H1 (cell line): ENCODE results near the gene SIGLEC14. TPM values are rescaled to one million over a fixed set of nuclear protein-coding genes. Genes with fewer than 3 reads are reported as not detected.

ENCODE experiments used
- ASH2L ChIP-seq: fragments of 200-600, 300-600 bp; sonication (generic); IDR thresholded peaks from one replicate; pipeline ENCODE4 v1.7.1; 2017; ENCODE audit warnings: low read length
- EGR1 ChIP-seq: IDR thresholded peaks from 2 replicates; pipeline ENCODE4 v1.6.1; 2011; ENCODE audit warnings: low read depth, low read length, borderline replicate concordance
- RBBP5 ChIP-seq: IDR thresholded peaks from 2 replicates; pipeline ENCODE4 v1.7.1; 2012; ENCODE audit warnings: low read depth, mild to moderate bottlenecking, inconsistent platforms, low read length, moderate library complexity, borderline replicate concordance
- RFX5 ChIP-seq: IDR thresholded peaks from 2 replicates; pipeline ENCODE4 v1.6.1; 2011; ENCODE audit warnings: low read depth, low read length, improper control_type of control experiment, borderline replicate concordance
- SIN3A ChIP-seq, 2 experiments: IDR thresholded peaks in 1 of 2; conservative IDR thresholded peaks in 1 of 2; 2 replicates each; pipeline ENCODE4 v1.6.1; 2011 to 2012; ENCODE audit warnings: low read length in 2 of 2, improper control_type of control experiment in 1 of 2, low read depth in 1 of 2, mild to moderate bottlenecking in 1 of 2
- TAF1 ChIP-seq: IDR thresholded peaks from 2 replicates; pipeline ENCODE4 v1.6.1; 2011; ENCODE audit warnings: mild to moderate bottlenecking, low read depth, low read length
- polyA plus RNA-seq, 7 experiments: library from polyadenylated mRNA; depleted of rRNA in 3 of 7; stranded (reverse) in 5 of 7; unstranded in 2 of 7; fragments of >200 nt in 5 of 7; fragments of 200-250 nt in 2 of 7; gene quantifications; 1 replicate in 5 of 7; 2 replicates in 1 of 7; 4 replicates in 1 of 7; pipeline versions ENCODE4 v1.2.1 to v1.2.3, GENCODE V29; 2011 to 2013; ENCODE audit warnings: missing spikeins in 2 of 7, mixed read lengths in 2 of 7
- total RNA-seq: library from RNA; stranded (reverse); fragmentation: NEBNext Ultra II Directional; extraction: Animal tissue kit (Norgen Biotek cat#: 25700); gene quantifications from 2 replicates; pipeline ENCODE4 v1.2.1, GENCODE V29; 2021
- TF ChIP-seq, protein P1 (sequence below): fragments of 300-600 bp; sonication (generic); IDR thresholded peaks from 2 replicates; pipeline ENCODE4 v1.7.1; 2012; ENCODE audit warnings: low read length, moderate library complexity, mild to moderate bottlenecking, inconsistent platforms; ENCODE audit not compliant: insufficient replicate concordance
- TF ChIP-seq, protein P2 (sequence below), 3 experiments: IDR thresholded peaks; 1 replicate in 2 of 3; 2 replicates in 1 of 3; pipeline versions ENCODE4 v1.5.1 to v1.6.1; 2011; ENCODE audit warnings: low read length in 3 of 3, mild to moderate bottlenecking in 3 of 3, inconsistent platforms in 2 of 3, low read depth in 1 of 3, moderate library complexity in 1 of 3; ENCODE audit not compliant: insufficient read depth in 1 of 3; ENCODE audit errors: control extremely low read depth in 1 of 3

Gene SIGLEC14
- total and polyA plus RNA-seq, 2 of the 8 experiments (the other 6 are each of a cell fraction or from before 2014, with no cell fraction given), result not detected

- TF ChIP-seq, protein P1, sequence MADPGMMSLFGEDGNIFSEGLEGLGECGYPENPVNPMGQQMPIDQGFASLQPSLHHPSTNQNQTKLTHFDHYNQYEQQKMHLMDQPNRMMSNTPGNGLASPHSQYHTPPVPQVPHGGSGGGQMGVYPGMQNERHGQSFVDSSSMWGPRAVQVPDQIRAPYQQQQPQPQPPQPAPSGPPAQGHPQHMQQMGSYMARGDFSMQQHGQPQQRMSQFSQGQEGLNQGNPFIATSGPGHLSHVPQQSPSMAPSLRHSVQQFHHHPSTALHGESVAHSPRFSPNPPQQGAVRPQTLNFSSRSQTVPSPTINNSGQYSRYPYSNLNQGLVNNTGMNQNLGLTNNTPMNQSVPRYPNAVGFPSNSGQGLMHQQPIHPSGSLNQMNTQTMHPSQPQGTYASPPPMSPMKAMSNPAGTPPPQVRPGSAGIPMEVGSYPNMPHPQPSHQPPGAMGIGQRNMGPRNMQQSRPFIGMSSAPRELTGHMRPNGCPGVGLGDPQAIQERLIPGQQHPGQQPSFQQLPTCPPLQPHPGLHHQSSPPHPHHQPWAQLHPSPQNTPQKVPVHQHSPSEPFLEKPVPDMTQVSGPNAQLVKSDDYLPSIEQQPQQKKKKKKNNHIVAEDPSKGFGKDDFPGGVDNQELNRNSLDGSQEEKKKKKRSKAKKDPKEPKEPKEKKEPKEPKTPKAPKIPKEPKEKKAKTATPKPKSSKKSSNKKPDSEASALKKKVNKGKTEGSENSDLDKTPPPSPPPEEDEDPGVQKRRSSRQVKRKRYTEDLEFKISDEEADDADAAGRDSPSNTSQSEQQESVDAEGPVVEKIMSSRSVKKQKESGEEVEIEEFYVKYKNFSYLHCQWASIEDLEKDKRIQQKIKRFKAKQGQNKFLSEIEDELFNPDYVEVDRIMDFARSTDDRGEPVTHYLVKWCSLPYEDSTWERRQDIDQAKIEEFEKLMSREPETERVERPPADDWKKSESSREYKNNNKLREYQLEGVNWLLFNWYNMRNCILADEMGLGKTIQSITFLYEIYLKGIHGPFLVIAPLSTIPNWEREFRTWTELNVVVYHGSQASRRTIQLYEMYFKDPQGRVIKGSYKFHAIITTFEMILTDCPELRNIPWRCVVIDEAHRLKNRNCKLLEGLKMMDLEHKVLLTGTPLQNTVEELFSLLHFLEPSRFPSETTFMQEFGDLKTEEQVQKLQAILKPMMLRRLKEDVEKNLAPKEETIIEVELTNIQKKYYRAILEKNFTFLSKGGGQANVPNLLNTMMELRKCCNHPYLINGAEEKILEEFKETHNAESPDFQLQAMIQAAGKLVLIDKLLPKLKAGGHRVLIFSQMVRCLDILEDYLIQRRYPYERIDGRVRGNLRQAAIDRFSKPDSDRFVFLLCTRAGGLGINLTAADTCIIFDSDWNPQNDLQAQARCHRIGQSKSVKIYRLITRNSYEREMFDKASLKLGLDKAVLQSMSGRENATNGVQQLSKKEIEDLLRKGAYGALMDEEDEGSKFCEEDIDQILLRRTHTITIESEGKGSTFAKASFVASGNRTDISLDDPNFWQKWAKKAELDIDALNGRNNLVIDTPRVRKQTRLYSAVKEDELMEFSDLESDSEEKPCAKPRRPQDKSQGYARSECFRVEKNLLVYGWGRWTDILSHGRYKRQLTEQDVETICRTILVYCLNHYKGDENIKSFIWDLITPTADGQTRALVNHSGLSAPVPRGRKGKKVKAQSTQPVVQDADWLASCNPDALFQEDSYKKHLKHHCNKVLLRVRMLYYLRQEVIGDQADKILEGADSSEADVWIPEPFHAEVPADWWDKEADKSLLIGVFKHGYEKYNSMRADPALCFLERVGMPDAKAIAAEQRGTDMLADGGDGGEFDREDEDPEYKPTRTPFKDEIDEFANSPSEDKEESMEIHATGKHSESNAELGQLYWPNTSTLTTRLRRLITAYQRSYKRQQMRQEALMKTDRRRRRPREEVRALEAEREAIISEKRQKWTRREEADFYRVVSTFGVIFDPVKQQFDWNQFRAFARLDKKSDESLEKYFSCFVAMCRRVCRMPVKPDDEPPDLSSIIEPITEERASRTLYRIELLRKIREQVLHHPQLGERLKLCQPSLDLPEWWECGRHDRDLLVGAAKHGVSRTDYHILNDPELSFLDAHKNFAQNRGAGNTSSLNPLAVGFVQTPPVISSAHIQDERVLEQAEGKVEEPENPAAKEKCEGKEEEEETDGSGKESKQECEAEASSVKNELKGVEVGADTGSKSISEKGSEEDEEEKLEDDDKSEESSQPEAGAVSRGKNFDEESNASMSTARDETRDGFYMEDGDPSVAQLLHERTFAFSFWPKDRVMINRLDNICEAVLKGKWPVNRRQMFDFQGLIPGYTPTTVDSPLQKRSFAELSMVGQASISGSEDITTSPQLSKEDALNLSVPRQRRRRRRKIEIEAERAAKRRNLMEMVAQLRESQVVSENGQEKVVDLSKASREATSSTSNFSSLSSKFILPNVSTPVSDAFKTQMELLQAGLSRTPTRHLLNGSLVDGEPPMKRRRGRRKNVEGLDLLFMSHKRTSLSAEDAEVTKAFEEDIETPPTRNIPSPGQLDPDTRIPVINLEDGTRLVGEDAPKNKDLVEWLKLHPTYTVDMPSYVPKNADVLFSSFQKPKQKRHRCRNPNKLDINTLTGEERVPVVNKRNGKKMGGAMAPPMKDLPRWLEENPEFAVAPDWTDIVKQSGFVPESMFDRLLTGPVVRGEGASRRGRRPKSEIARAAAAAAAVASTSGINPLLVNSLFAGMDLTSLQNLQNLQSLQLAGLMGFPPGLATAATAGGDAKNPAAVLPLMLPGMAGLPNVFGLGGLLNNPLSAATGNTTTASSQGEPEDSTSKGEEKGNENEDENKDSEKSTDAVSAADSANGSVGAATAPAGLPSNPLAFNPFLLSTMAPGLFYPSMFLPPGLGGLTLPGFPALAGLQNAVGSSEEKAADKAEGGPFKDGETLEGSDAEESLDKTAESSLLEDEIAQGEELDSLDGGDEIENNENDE, result no peak
- TF ChIP-seq RFX5, result no peak
- TF ChIP-seq TAF1, result no peak
- no peak for TF ChIP-seq ASH2L
- no peak for TF ChIP-seq RBBP5
- no peak for TF ChIP-seq EGR1
- no peak for TF ChIP-seq SIN3A (conservative IDR thresholded peaks at IDR 0.05 in 1 of 2, IDR thresholded peaks at IDR 0.05 in 1 of 2; ENCODE audit: low read depth in 1 of 2, low read length in 2 of 2)
- TF ChIP-seq, protein P2, sequence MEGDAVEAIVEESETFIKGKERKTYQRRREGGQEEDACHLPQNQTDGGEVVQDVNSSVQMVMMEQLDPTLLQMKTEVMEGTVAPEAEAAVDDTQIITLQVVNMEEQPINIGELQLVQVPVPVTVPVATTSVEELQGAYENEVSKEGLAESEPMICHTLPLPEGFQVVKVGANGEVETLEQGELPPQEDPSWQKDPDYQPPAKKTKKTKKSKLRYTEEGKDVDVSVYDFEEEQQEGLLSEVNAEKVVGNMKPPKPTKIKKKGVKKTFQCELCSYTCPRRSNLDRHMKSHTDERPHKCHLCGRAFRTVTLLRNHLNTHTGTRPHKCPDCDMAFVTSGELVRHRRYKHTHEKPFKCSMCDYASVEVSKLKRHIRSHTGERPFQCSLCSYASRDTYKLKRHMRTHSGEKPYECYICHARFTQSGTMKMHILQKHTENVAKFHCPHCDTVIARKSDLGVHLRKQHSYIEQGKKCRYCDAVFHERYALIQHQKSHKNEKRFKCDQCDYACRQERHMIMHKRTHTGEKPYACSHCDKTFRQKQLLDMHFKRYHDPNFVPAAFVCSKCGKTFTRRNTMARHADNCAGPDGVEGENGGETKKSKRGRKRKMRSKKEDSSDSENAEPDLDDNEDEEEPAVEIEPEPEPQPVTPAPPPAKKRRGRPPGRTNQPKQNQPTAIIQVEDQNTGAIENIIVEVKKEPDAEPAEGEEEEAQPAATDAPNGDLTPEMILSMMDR (IDR thresholded peaks at IDR 0.05; ENCODE audit: control extremely low read depth in 1 of 3, insufficient read depth in 1 of 3, low read depth in 1 of 3, low read length in 3 of 3), result peak in 2 of 3 experiments; percentile 19 to 49; a peak in 2 of 4 replicates
These were observed 9.2 kb downstream of the SIGLEC14 start (continued) for GRCh38 chr19:51637362-51637978.
